ENCODE measurements around the gene SPATA4.
A peak's percentile ranks its signal among the peaks of the same experiment; 100 is the strongest.

Gene SPATA4

GRCh38 chr4:176186671-176187395 is 8.6 kb downstream of the SPATA4 start:
- Histone ChIP-seq H3K27ac (ENCODE audit: low read depth, low read length) (peak overlapping the region; percentile 24), H3K9ac (ENCODE audit: low read length) (no peak overlapping the region)

GRCh38 chr4:176186067-176186466 is 9.3 kb downstream of the SPATA4 start:
- no peak overlapping the region for H3K4me3 ChIP-seq (ENCODE audit: low read length)
- H3K36me3 ChIP-seq (ENCODE audit: control insufficient read depth, insufficient read depth, low read length): no peaks in the 10 kb centered on the region
- peak overlapping the region; percentile 14 for H3K27ac ChIP-seq (ENCODE audit: low read depth, low read length)
- H3K9ac ChIP-seq (ENCODE audit: low read length): no peak overlapping the region
- H3K4me1 ChIP-seq (ENCODE audit: control insufficient read depth, insufficient read depth, low read length): peaks cover 24% of the 10 kb centered on the region
- H3K27me3 ChIP-seq (ENCODE audit: control insufficient read depth, insufficient read depth, low read length): no peaks in the 10 kb centered on the region

More at GRCh38 chr4:176186671-176187395, 8.6 kb downstream of the SPATA4 start:
- no peaks in the 10 kb centered on the region for H3K27me3 ChIP-seq (ENCODE audit: control insufficient read depth, insufficient read depth, low read length)
- no peak overlapping the region for H3K4me3 ChIP-seq (ENCODE audit: low read length)
- peaks cover 24% of the 10 kb centered on the region for H3K4me1 ChIP-seq (ENCODE audit: control insufficient read depth, insufficient read depth, low read length)
- H3K36me3 ChIP-seq (ENCODE audit: control insufficient read depth, insufficient read depth, low read length): no peaks in the 10 kb centered on the region

- H3K9ac ChIP-seq (ENCODE audit: low read length): no peak overlapping the region
- no peaks in the 10 kb centered on the region for H3K36me3 ChIP-seq (ENCODE audit: control insufficient read depth, insufficient read depth, low read length)
- H3K4me3 ChIP-seq (ENCODE audit: low read length): no peak overlapping the region
- no peak overlapping the region for H3K27ac ChIP-seq (ENCODE audit: low read depth, low read length)
- peaks cover 18% of the 10 kb centered on the region for H3K4me1 ChIP-seq (ENCODE audit: control insufficient read depth, insufficient read depth, low read length)
- H3K27me3 ChIP-seq (ENCODE audit: control insufficient read depth, insufficient read depth, low read length): no peaks in the 10 kb centered on the region
Observed at GRCh38 chr4:176185051-176185450, 10.3 kb downstream of the SPATA4 start.

GRCh38 chr4:176163041-176163440 is 32.3 kb downstream of the SPATA4 start:
- H3K27ac ChIP-seq (ENCODE audit: low read depth, low read length): no peak overlapping the region

DNA sequence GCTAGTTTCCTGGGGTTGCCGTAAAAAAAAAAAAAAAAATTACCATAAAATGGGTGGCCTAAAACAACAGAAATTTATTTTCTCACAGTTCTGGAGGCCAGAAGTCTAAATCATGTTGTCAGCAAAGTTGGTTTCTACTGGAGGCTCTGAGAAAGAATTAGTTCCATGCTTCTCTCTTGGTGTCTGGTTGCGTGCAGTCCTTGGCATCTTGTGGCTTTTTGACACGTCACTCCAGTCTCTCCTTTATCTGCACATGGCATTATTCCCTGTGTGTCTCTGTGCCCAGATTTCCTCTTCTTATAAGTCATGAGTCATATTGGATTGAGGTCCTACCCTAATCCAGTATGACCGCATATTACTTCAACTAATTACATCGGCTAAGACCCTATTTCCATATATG is 38.7 kb downstream of the SPATA4 start:
- Histone ChIP-seq H3K9ac (ENCODE audit: low read length) (no peak overlapping the region), H3K4me3 (ENCODE audit: low read length) (no peak overlapping the region), H3K4me1 (ENCODE audit: control insufficient read depth, insufficient read depth, low read length) (peaks cover 3% of the 10 kb centered on the region), H3K27ac (ENCODE audit: low read depth, low read length) (no peak overlapping the region), H3K36me3 (ENCODE audit: control insufficient read depth, insufficient read depth, low read length) (no peaks in the 10 kb centered on the region), H3K27me3 (ENCODE audit: control insufficient read depth, insufficient read depth, low read length) (no peaks in the 10 kb centered on the region)

More at GRCh38 chr4:176163041-176163440, 32.3 kb downstream of the SPATA4 start:
- no peaks in the 10 kb centered on the region for H3K4me1 ChIP-seq (ENCODE audit: control insufficient read depth, insufficient read depth, low read length)
- no peak overlapping the region for H3K4me3 ChIP-seq (ENCODE audit: low read length)
- H3K27me3 ChIP-seq (ENCODE audit: control insufficient read depth, insufficient read depth, low read length): no peaks in the 10 kb centered on the region
- no peak overlapping the region for H3K9ac ChIP-seq (ENCODE audit: low read length)
- H3K36me3 ChIP-seq (ENCODE audit: control insufficient read depth, insufficient read depth, low read length): no peaks in the 10 kb centered on the region

DNA sequence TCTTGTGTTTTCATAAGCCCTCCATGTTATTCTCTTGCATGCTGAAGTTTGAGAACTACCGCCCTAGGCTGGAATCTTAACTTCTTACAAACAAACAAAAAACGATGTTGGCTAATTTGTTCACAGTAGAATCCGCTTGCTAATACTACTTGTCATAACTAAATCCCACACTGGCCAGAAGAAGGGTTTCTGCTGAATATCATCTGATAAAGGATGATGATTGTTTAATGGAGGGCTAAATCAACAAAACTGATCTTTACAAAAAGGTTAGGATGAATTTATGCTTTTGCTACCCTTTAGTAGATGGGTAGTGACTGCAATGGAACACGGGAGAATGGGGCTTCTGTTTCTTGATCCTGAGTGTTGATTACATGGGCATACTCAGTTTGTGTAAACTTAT is 42.3 kb downstream of the SPATA4 start:
- H3K4me3 ChIP-seq (ENCODE audit: low read length): no peak overlapping the region
- H3K9ac ChIP-seq (ENCODE audit: low read length): no peak overlapping the region
- no peaks in the 10 kb centered on the region for H3K27me3 ChIP-seq (ENCODE audit: control insufficient read depth, insufficient read depth, low read length)
- H3K36me3 ChIP-seq (ENCODE audit: control insufficient read depth, insufficient read depth, low read length): no peaks in the 10 kb centered on the region
- no peak overlapping the region for H3K27ac ChIP-seq (ENCODE audit: low read depth, low read length)
- peaks cover 3% of the 10 kb centered on the region for H3K4me1 ChIP-seq (ENCODE audit: control insufficient read depth, insufficient read depth, low read length)

DNA sequence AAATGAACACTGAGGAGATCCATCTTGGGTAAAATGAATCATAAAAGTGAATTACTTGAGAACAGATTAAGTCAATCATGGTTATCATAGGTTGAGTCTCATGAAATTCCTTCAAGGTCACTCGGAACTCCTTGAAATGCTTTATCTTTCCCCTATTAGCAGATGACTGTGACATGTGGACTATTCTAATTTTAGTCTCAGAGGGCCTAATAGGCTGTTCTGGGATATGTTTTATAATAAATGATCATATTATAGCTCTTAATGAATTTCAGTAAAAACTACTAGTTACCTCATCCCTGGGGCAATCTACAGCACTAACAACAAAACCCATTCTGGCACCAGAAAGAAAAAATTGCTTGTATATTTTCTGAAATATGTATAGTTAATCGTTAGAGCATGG is 44.7 kb downstream of the SPATA4 start:
- H3K9ac ChIP-seq (ENCODE audit: low read length): no peak overlapping the region
- H3K4me1 ChIP-seq (ENCODE audit: control insufficient read depth, insufficient read depth, low read length): peaks cover 3% of the 10 kb centered on the region
- no peak overlapping the region for H3K4me3 ChIP-seq (ENCODE audit: low read length)
- H3K27me3 ChIP-seq (ENCODE audit: control insufficient read depth, insufficient read depth, low read length): no peaks in the 10 kb centered on the region
- H3K27ac ChIP-seq (ENCODE audit: low read depth, low read length): peak overlapping the region; percentile 45
- no peaks in the 10 kb centered on the region for H3K36me3 ChIP-seq (ENCODE audit: control insufficient read depth, insufficient read depth, low read length)

- Histone ChIP-seq H3K4me3 (ENCODE audit: low read length) (no peak overlapping the region), H3K9ac (ENCODE audit: low read length) (no peak overlapping the region), H3K27ac (ENCODE audit: low read depth, low read length) (no peak overlapping the region), H3K27me3 (ENCODE audit: control insufficient read depth, insufficient read depth, low read length) (no peaks in the 10 kb centered on the region), H3K36me3 (ENCODE audit: control insufficient read depth, insufficient read depth, low read length) (no peaks in the 10 kb centered on the region), H3K4me1 (ENCODE audit: control insufficient read depth, insufficient read depth, low read length) (peaks cover 3% of the 10 kb centered on the region)
Observed at GRCh38 chr4:176150356-176150682, 45.1 kb downstream of the SPATA4 start.

DNA sequence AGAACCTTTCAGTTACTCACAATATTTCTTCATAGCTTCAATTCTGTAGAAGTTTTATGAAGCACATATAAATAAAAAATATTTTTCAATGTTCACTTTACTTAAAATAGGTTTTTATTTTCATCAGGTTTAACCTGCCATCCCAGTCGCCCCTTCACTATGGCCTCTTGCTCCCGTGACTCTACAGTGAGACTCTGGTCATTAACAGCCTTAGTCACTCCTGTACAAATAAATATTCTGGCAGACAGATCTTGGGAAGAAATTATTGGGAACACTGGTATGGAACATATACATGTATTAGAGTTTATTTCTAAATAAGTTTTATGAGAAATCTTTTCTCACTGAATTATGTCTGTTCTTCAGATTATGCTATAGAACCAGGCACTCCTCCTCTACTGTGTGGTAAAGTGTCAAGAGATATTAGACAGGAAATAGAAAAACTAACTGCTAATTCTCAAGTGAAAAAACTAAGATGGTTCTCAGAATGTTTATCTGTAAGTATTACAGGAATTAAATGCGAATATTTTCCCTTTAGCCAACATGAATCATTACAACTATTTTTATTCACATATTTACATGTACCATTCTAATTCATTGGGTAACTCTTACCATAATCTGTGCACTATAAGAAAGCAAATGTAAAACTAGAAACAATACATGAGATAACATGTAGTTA is 45.6 kb downstream of the SPATA4 start:
- H3K4me1 ChIP-seq (ENCODE audit: control insufficient read depth, insufficient read depth, low read length): peaks cover 3% of the 10 kb centered on the region
- H3K9ac ChIP-seq (ENCODE audit: low read length): no peak overlapping the region

DNA sequence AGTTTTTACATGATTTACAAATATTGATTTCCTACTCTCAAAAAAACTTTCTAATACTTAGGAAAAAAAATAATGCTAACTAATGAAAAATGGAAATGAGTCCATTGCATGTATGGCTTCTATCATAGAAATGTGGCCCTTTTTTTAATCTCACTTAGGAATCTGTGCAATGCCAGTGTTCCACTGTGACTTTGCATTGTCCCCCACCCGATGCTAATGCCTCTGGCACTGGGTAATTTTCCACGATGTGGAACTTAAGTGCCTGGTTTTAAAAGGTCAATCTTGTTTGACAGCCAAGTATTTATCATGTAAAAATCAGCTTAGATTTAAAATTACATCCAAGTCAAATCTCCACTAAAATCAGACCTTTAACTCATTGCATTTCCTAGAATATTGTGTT is 53.1 kb downstream of the SPATA4 start:
- Histone ChIP-seq H3K9ac (ENCODE audit: low read length) (no peak overlapping the region), H3K27me3 (ENCODE audit: control insufficient read depth, insufficient read depth, low read length) (no peaks in the 10 kb centered on the region), H3K4me1 (ENCODE audit: control insufficient read depth, insufficient read depth, low read length) (no peaks in the 10 kb centered on the region), H3K4me3 (ENCODE audit: low read length) (no peak overlapping the region), H3K36me3 (ENCODE audit: control insufficient read depth, insufficient read depth, low read length) (no peaks in the 10 kb centered on the region), H3K27ac (ENCODE audit: low read depth, low read length) (no peak overlapping the region)

More for the DNA sequence above, 45.6 kb downstream of the SPATA4 start:
- Histone ChIP-seq H3K27ac (ENCODE audit: low read depth, low read length) (no peak overlapping the region), H3K27me3 (ENCODE audit: control insufficient read depth, insufficient read depth, low read length) (no peaks in the 10 kb centered on the region), H3K36me3 (ENCODE audit: control insufficient read depth, insufficient read depth, low read length) (no peaks in the 10 kb centered on the region), H3K4me3 (ENCODE audit: low read length) (no peak overlapping the region)

- H3K4me3 ChIP-seq (ENCODE audit: low read length): no peak overlapping the region
- no peak overlapping the region for H3K9ac ChIP-seq (ENCODE audit: low read length)
- H3K27ac ChIP-seq (ENCODE audit: low read depth, low read length): no peak overlapping the region
- no peaks in the 10 kb centered on the region for H3K27me3 ChIP-seq (ENCODE audit: control insufficient read depth, insufficient read depth, low read length)
- H3K36me3 ChIP-seq (ENCODE audit: control insufficient read depth, insufficient read depth, low read length): no peaks in the 10 kb centered on the region
- H3K4me1 ChIP-seq (ENCODE audit: control insufficient read depth, insufficient read depth, low read length): no peaks in the 10 kb centered on the region
Observed at GRCh38 chr4:176139518-176139917, 55.9 kb downstream of the SPATA4 start.

DNA sequence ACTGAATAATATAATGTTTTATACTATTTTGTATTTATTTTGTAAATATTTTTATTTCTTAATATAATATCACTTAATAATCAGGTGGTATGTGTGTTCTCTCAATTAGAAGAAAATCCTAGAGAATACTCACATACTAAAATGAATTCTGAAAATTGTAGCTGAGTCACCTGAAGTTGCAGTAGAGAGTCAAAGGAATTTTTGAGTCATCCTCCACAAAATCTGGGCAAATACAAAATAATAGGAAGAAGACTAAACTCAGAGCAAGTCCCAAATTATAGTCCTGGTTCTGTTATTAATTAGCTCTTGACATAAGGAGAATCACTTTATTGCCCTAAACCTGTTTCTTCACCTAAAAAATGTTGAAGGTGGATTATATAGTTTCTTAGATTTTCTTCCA is 57.8 kb downstream of the SPATA4 start:
- no peaks in the 10 kb centered on the region for H3K27me3 ChIP-seq (ENCODE audit: control insufficient read depth, insufficient read depth, low read length)
- H3K4me3 ChIP-seq (ENCODE audit: low read length): no peak overlapping the region
- H3K9ac ChIP-seq (ENCODE audit: low read length): no peak overlapping the region

GRCh38 chr4:176134670-176135069 is 60.7 kb downstream of the SPATA4 start:
- Histone ChIP-seq H3K27me3 (ENCODE audit: control insufficient read depth, insufficient read depth, low read length) (no peaks in the 10 kb centered on the region), H3K4me1 (ENCODE audit: control insufficient read depth, insufficient read depth, low read length) (no peaks in the 10 kb centered on the region), H3K36me3 (ENCODE audit: control insufficient read depth, insufficient read depth, low read length) (no peaks in the 10 kb centered on the region), H3K4me3 (ENCODE audit: low read length) (no peak overlapping the region), H3K9ac (ENCODE audit: low read length) (no peak overlapping the region), H3K27ac (ENCODE audit: low read depth, low read length) (no peak overlapping the region)

More for the DNA sequence above, 57.8 kb downstream of the SPATA4 start:
- Histone ChIP-seq H3K36me3 (ENCODE audit: control insufficient read depth, insufficient read depth, low read length) (no peaks in the 10 kb centered on the region), H3K27ac (ENCODE audit: low read depth, low read length) (no peak overlapping the region), H3K4me1 (ENCODE audit: control insufficient read depth, insufficient read depth, low read length) (no peaks in the 10 kb centered on the region)
